Panc1 (cell line): ENCODE data around the gene TRPM5. TPM values are rescaled to one million over a fixed set of nuclear protein-coding genes. Genes with fewer than 3 reads are reported as not detected.

Experiments used
- ATAC-seq: fragments of 200-7000 bp; cut with Tn5 transposase; 2 replicates; pipeline ENCODE4 v1.9.1; 2020; ENCODE audit warnings: mild to moderate bottlenecking, moderate library complexity
- BruUV-seq: library from RNA; stranded (reverse); fragments of 400-500 nt; replicated peaks from 2 replicates; lab custom pipeline; 2021; lab: Mats Ljungman, UMichigan
- CTCF ChIA-PET: fragments of 300-600 bp; sonication (Branson Sonifier 250); formaldehyde crosslinking; loops from one replicate; lab custom pipeline; 2022; ENCODE audit warnings: antibody characterized with exemption; lab: Charles Lee
- POLR2A ChIA-PET: fragments of 300-600 bp; sonication (Branson Sonifier 250); formaldehyde crosslinking; loops from one replicate; lab custom pipeline; 2022; ENCODE audit warnings: antibody characterized with exemption; lab: Charles Lee
- DNase-seq: peaks from one replicate; pipeline ENCODE4 v3.0.0-alpha.2; 2010; ENCODE audit warnings: low read depth, low spot score
- H3K27ac ChIP-seq: 2 replicates; pipeline ENCODE4 v1.5.1; 2011; ENCODE audit warnings: mild to moderate bottlenecking, low read length, inconsistent platforms
- H3K27me3 ChIP-seq: fragments of 200-500 bp; sonication (Bioruptor generic); 2 replicates; pipeline ENCODE4 v1.6.0; 2014; ENCODE audit warnings: low read length, inconsistent platforms; ENCODE audit not compliant: control insufficient read depth, insufficient read depth
- H3K36me3 ChIP-seq: fragments of 200-500 bp; sonication (Bioruptor generic); 2 replicates; pipeline ENCODE4 v1.5.1; 2014; ENCODE audit warnings: inconsistent platforms, mild to moderate bottlenecking, low read length, moderate library complexity; ENCODE audit not compliant: control insufficient read depth, insufficient read depth
- H3K4me1 ChIP-seq: 2 replicates; pipeline ENCODE4 v1.5.1; 2011; ENCODE audit warnings: inconsistent platforms, mild to moderate bottlenecking, low read length, moderate library complexity; ENCODE audit not compliant: control insufficient read depth, insufficient read depth
- H3K4me3 ChIP-seq, 2 experiments: 2 replicates each; pipeline ENCODE4 v1.5.1; 2011 to 2012; ENCODE audit warnings: low read depth in 2 of 2, low read length in 2 of 2, mild to moderate bottlenecking in 2 of 2, inconsistent platforms in 1 of 2, moderate library complexity in 1 of 2
- H3K9me3 ChIP-seq: fragments of 200-500 bp; sonication (Bioruptor generic); 2 replicates; pipeline ENCODE4 v1.5.1; 2014; ENCODE audit warnings: low read depth, mild to moderate bottlenecking, inconsistent platforms, low read length, moderate library complexity; ENCODE audit not compliant: control insufficient read depth, insufficient read depth
- CTCF ChIP-seq: fragments of 450-650 bp; IDR thresholded peaks from 2 replicates; pipeline ENCODE4 v1.5.1; 2017; ENCODE audit warnings: mild to moderate bottlenecking
- POLR2AphosphoS5 ChIP-seq: IDR thresholded peaks from 2 replicates; pipeline ENCODE4 v1.6.1; 2012; ENCODE audit warnings: mild to moderate bottlenecking, low read depth, low read length, moderate library complexity
- REST ChIP-seq, 2 experiments: IDR thresholded peaks; 2 replicates each; pipeline ENCODE4 v1.6.1; 2011 to 2012; ENCODE audit warnings: low read depth in 2 of 2, control low read depth in 1 of 2, low read length in 1 of 2, mild to moderate bottlenecking in 1 of 2, moderate library complexity in 1 of 2; ENCODE audit not compliant: insufficient read depth in 1 of 2
- SIN3A ChIP-seq: IDR thresholded peaks from 2 replicates; pipeline ENCODE4 v1.6.1; 2012; ENCODE audit warnings: low read depth, mild to moderate bottlenecking, low read length, moderate library complexity, borderline replicate concordance; ENCODE audit not compliant: insufficient read depth
- TCF7L2 ChIP-seq: IDR thresholded peaks from 2 replicates; pipeline ENCODE4 v1.6.1; 2011; ENCODE audit warnings: mild to moderate bottlenecking, low read depth, low read length, inconsistent platforms
- in situ Hi-C: cut with HindIII; loops from 2 replicates; pipeline ENCODE4 v1.10.0; 2016; ENCODE audit warnings: low sequenced_read_pairs, low pct_unique_long_range_greater_than_20kb
- intact Hi-C: fragments of 100-400 bp; cut with micrococcal nuclease; formaldehyde crosslinking; loops from one replicate; pipeline ENCODE4 v1.10.0; 2022; ENCODE audit not compliant: unreplicated experiment
- total RNA-seq: library from RNA; stranded (reverse); gene quantifications from one replicate; pipeline ENCODE4 v1.2.1, GENCODE V29; 2021; ENCODE audit not compliant: unreplicated experiment

The TRPM5 gene
- total RNA-seq, 1 experiment from 2014 or later = 0.08 TPM

- intact Hi-C loops = no loop called here
- BruUV-seq = no TSS peak
- ChIA-PET CTCF (no interaction called here), POLR2A (no interaction called here)
- DNase-seq (no peak), ATAC-seq (no peak)
- Histone ChIP-seq H3K27me3 (peaks cover 9% of the 10 kb centered on the region; the same call in 1 of the 2 replicates), H3K36me3 (no peaks in the 10 kb centered on the region), H3K4me1 (peaks cover 7% of the 10 kb centered on the region; the same call in 1 of the 2 replicates), H3K27ac (no peak overlapping the region), H3K4me3 (no peak overlapping the region), H3K9me3 (no peaks in the 10 kb centered on the region)
- TF ChIP-seq TCF7L2 (no peak), SIN3A (no peak), CTCF (no peak), POLR2AphosphoS5 (no peak), REST (IDR thresholded peaks at IDR 0.05; ENCODE audit: insufficient read depth in 1 of 2, low read depth in 2 of 2, low read length in 1 of 2) (no peak)
- in situ Hi-C loops = no loop called here
Observed at GRCh38 chr11:2450321-2451041, 6.2 kb upstream of the TRPM5 start.

- no peak for DNase-seq
- Histone ChIP-seq H3K4me3 (no peak overlapping the region), H3K27ac (no peak overlapping the region), H3K4me1 (peaks cover 7% of the 10 kb centered on the region; the same call in 1 of the 2 replicates), H3K9me3 (no peaks in the 10 kb centered on the region), H3K27me3 (peaks cover 9% of the 10 kb centered on the region; the same call in 1 of the 2 replicates), H3K36me3 (no peaks in the 10 kb centered on the region)
- POLR2A ChIA-PET = no interaction called here
- intact Hi-C loops = no loop called here
- BruUV-seq = no TSS peak
- no peak for ATAC-seq
- in situ Hi-C loops = no loop called here
- TF ChIP-seq CTCF = no peak
- CTCF ChIA-PET = no interaction called here
Observed at GRCh38 chr11:2449548-2450320, 5.4 kb upstream of the TRPM5 start.
